ENCODE results near the gene TNFAIP8.

DNA sequence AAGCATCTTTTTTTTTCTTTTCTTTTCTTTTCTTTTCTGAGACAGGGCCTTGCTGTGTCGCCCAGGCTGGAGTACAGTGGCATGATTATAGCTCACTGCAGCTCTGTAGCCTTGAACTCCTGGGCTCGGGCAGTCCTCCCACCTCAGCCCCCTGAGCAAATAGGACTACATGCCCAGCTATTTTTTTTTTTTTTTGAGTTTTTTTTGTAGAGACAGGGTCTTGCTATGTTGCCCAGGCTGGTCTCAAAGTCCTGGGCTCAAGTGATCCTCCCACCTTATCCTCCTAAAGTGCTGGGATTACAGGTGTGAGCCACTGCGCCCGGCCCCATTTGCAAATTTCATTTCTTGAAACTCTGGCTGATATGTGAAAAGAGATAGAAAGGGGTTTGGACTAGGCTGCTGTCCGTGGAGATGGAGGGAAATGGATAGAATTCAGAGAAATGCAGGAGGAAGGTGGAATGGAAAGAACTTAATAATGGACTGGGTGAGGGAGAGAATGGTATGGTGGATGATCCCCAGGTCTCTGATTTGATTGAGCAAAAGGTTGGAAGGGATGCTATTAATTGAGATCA lies 32.9 kb downstream of the TNFAIP8 start:
- TF ChIP-seq, protein P1, sequence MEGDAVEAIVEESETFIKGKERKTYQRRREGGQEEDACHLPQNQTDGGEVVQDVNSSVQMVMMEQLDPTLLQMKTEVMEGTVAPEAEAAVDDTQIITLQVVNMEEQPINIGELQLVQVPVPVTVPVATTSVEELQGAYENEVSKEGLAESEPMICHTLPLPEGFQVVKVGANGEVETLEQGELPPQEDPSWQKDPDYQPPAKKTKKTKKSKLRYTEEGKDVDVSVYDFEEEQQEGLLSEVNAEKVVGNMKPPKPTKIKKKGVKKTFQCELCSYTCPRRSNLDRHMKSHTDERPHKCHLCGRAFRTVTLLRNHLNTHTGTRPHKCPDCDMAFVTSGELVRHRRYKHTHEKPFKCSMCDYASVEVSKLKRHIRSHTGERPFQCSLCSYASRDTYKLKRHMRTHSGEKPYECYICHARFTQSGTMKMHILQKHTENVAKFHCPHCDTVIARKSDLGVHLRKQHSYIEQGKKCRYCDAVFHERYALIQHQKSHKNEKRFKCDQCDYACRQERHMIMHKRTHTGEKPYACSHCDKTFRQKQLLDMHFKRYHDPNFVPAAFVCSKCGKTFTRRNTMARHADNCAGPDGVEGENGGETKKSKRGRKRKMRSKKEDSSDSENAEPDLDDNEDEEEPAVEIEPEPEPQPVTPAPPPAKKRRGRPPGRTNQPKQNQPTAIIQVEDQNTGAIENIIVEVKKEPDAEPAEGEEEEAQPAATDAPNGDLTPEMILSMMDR (IDR thresholded peaks at IDR 0.05 in 2 of 3, conservative IDR thresholded peaks at IDR 0.05 in 1 of 3; ENCODE audit: control insufficient read depth in 2 of 3, extremely low read depth in 1 of 3, insufficient read depth in 1 of 3, low read depth in 3 of 3, low read length in 3 of 3): no peak
- TF ChIP-seq POLR2AphosphoS5 (IDR thresholded peaks at IDR 0.05; ENCODE audit: low read length) (no peak), SIN3A (IDR thresholded peaks at IDR 0.05; ENCODE audit: low read depth, low read length) (no peak), FOXM1 (IDR thresholded peaks at IDR 0.05; ENCODE audit: low read depth, low read length) (no peak), CEBPB (IDR thresholded peaks at IDR 0.05; ENCODE audit: borderline replicate concordance in 1 of 2, low read depth in 2 of 2, low read length in 2 of 2) (no peak), TCF7 (IDR thresholded peaks at IDR 0.05; ENCODE audit: borderline replicate concordance) (no peak), ZZZ3 (IDR thresholded peaks at IDR 0.05; ENCODE audit: control insufficient read depth, insufficient read length, low read depth) (no peak)
- TF ChIP-seq, protein P2, sequence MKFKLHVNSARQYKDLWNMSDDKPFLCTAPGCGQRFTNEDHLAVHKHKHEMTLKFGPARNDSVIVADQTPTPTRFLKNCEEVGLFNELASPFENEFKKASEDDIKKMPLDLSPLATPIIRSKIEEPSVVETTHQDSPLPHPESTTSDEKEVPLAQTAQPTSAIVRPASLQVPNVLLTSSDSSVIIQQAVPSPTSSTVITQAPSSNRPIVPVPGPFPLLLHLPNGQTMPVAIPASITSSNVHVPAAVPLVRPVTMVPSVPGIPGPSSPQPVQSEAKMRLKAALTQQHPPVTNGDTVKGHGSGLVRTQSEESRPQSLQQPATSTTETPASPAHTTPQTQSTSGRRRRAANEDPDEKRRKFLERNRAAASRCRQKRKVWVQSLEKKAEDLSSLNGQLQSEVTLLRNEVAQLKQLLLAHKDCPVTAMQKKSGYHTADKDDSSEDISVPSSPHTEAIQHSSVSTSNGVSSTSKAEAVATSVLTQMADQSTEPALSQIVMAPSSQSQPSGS (IDR thresholded peaks at IDR 0.05; ENCODE audit: low read length): no peak
- TF ChIP-seq, protein P3, sequence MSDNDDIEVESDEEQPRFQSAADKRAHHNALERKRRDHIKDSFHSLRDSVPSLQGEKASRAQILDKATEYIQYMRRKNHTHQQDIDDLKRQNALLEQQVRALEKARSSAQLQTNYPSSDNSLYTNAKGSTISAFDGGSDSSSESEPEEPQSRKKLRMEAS (IDR thresholded peaks at IDR 0.05; ENCODE audit: low read depth, low read length): no peak
- TF ChIP-seq, protein P4, sequence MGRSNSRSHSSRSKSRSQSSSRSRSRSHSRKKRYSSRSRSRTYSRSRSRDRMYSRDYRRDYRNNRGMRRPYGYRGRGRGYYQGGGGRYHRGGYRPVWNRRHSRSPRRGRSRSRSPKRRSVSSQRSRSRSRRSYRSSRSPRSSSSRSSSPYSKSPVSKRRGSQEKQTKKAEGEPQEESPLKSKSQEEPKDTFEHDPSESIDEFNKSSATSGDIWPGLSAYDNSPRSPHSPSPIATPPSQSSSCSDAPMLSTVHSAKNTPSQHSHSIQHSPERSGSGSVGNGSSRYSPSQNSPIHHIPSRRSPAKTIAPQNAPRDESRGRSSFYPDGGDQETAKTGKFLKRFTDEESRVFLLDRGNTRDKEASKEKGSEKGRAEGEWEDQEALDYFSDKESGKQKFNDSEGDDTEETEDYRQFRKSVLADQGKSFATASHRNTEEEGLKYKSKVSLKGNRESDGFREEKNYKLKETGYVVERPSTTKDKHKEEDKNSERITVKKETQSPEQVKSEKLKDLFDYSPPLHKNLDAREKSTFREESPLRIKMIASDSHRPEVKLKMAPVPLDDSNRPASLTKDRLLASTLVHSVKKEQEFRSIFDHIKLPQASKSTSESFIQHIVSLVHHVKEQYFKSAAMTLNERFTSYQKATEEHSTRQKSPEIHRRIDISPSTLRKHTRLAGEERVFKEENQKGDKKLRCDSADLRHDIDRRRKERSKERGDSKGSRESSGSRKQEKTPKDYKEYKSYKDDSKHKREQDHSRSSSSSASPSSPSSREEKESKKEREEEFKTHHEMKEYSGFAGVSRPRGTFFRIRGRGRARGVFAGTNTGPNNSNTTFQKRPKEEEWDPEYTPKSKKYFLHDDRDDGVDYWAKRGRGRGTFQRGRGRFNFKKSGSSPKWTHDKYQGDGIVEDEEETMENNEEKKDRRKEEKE (IDR thresholded peaks at IDR 0.05): no peak
- TF ChIP-seq, protein P5, sequence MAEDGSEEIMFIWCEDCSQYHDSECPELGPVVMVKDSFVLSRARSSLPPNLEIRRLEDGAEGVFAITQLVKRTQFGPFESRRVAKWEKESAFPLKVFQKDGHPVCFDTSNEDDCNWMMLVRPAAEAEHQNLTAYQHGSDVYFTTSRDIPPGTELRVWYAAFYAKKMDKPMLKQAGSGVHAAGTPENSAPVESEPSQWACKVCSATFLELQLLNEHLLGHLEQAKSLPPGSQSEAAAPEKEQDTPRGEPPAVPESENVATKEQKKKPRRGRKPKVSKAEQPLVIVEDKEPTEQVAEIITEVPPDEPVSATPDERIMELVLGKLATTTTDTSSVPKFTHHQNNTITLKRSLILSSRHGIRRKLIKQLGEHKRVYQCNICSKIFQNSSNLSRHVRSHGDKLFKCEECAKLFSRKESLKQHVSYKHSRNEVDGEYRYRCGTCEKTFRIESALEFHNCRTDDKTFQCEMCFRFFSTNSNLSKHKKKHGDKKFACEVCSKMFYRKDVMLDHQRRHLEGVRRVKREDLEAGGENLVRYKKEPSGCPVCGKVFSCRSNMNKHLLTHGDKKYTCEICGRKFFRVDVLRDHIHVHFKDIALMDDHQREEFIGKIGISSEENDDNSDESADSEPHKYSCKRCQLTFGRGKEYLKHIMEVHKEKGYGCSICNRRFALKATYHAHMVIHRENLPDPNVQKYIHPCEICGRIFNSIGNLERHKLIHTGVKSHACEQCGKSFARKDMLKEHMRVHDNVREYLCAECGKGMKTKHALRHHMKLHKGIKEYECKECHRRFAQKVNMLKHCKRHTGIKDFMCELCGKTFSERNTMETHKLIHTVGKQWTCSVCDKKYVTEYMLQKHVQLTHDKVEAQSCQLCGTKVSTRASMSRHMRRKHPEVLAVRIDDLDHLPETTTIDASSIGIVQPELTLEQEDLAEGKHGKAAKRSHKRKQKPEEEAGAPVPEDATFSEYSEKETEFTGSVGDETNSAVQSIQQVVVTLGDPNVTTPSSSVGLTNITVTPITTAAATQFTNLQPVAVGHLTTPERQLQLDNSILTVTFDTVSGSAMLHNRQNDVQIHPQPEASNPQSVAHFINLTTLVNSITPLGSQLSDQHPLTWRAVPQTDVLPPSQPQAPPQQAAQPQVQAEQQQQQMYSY (CRISPR knock-in tag; IDR thresholded peaks at IDR 0.05): no peak

Data from GM12878 (cell line).